K562 (cell line): ENCODE data around the gene MIDN. TPM values are rescaled to one million over a fixed set of nuclear protein-coding genes. Genes with fewer than 3 reads are reported as not detected.

Experiments used
- ADNP ChIP-seq: fragments of 200-800 bp; sonication (Bioruptor generic); IDR thresholded peaks from 2 replicates; pipeline ENCODE4 v1.6.1; 2016; ENCODE audit warnings: missing genetic modification characterization, missing compliant biosample characterization
- CREBBP ChIP-seq: IDR thresholded peaks from one replicate; pipeline ENCODE4 v1.6.1; 2012; ENCODE audit warnings: low read depth, mild to moderate bottlenecking, control low read depth, inconsistent platforms, low read length
- CXXC5 ChIP-seq: fragments of 250-450 bp; sonication (Bioruptor Pico); IDR thresholded peaks from 2 replicates; pipeline ENCODE4 v1.8.0; 2022; ENCODE audit warnings: inconsistent platforms, mild to moderate bottlenecking, moderate library complexity
- ETV5 ChIP-seq: sonication (generic); formaldehyde crosslinking; IDR thresholded peaks from 2 replicates; pipeline ENCODE4 v1.4.0; 2020; ENCODE audit warnings: low read depth, mild to moderate bottlenecking, missing genetic modification reagents
- GTF2E2 ChIP-seq: fragments of 200-800 bp; sonication (Bioruptor generic); IDR thresholded peaks from 2 replicates; pipeline ENCODE4 v1.6.1; 2016; ENCODE audit warnings: missing genetic modification characterization, missing compliant biosample characterization
- MIER1 ChIP-seq: fragments of 450-650 bp; IDR thresholded peaks from 2 replicates; pipeline ENCODE4 v1.6.1; 2016; ENCODE audit warnings: antibody characterized with exemption, mild to moderate bottlenecking, low read depth
- MYNN ChIP-seq, 2 experiments: sonication (generic); formaldehyde crosslinking in 1 of 2; IDR thresholded peaks; 2 replicates each; pipeline versions ENCODE4 v1.5.0 to v1.6.1; 2016 to 2020; ENCODE audit warnings: antibody characterized with exemption in 1 of 2, missing genetic modification reagents in 1 of 2
- POLR2AphosphoS2 ChIP-seq: IDR thresholded peaks from 2 replicates; pipeline ENCODE4 v1.6.1; 2012; ENCODE audit warnings: low read length, improper control_type of control experiment
- RBBP5 ChIP-seq: fragments of 200-600 bp; sonication (generic); IDR thresholded peaks from 2 replicates; pipeline ENCODE4 v1.6.1; 2012; ENCODE audit warnings: borderline replicate concordance, mild to moderate bottlenecking, low read length, control low read depth, inconsistent platforms; ENCODE audit not compliant: insufficient read depth, poor library complexity, severe bottlenecking
- SMAD3 ChIP-seq: fragments of 450-650 bp; formaldehyde crosslinking; conservative IDR thresholded peaks from 2 replicates; pipeline ENCODE4 v1.4.0; 2020; ENCODE audit warnings: mild to moderate bottlenecking
- TSC22D4 ChIP-seq: fragments of 450-650 bp; IDR thresholded peaks from 2 replicates; pipeline ENCODE4 v1.6.1; 2016; ENCODE audit warnings: missing genetic modification characterization, missing biosample characterization, control low read depth
- ZBTB12 ChIP-seq: fragments of 250-450 bp; sonication (Bioruptor Pico); IDR thresholded peaks from 2 replicates; pipeline ENCODE4 v1.4.0; 2020
- ZBTB26 ChIP-seq: fragments of 450-650 bp; formaldehyde crosslinking; IDR thresholded peaks from 2 replicates; pipeline ENCODE4 v1.4.0; 2022; ENCODE audit warnings: missing genetic modification characterization
- ZMIZ1 ChIP-seq, 2 experiments: fragments of 150-350 bp in 1 of 2; IDR thresholded peaks; 2 replicates each; pipeline ENCODE4 v1.6.1; 2012 to 2016; ENCODE audit warnings: low read depth in 2 of 2, low read length in 2 of 2, mild to moderate bottlenecking in 1 of 2, moderate library complexity in 1 of 2
- ZNF146 ChIP-seq: IDR thresholded peaks from one replicate; pipeline ENCODE4 v1.6.1; 2018; ENCODE audit warnings: missing compliant biosample characterization; ENCODE audit not compliant: unreplicated experiment
- ZNF263 ChIP-seq: sonication (generic); formaldehyde crosslinking; IDR thresholded peaks from 2 replicates; pipeline ENCODE4 v1.8.0; 2022; ENCODE audit warnings: mild to moderate bottlenecking, missing genetic modification reagents, borderline replicate concordance
- ZNF583 ChIP-seq: fragments of 250-450 bp; sonication (Bioruptor Pico); IDR thresholded peaks from 2 replicates; pipeline ENCODE4 v1.4.0; 2020
- ZNF592 ChIP-seq: fragments of 450-650 bp; IDR thresholded peaks from 2 replicates; pipeline ENCODE4 v1.6.1; 2017; ENCODE audit warnings: antibody characterized with exemption, mild to moderate bottlenecking
- polyA plus RNA-seq, 8 experiments: library from polyadenylated mRNA; depleted of rRNA in 4 of 8; stranded (reverse) in 5 of 8; unstranded in 3 of 8; fragments of >200 nt; fragmentation: Nextera tagmentation in 2 of 8; fragmentation: Illumina TruSeq in 1 of 8; extraction: Ambion mirVana in 2 of 8; extraction: Trizol in 1 of 8; gene quantifications; 2 replicates each; pipeline versions ENCODE4 v1.2.1 to v1.2.3, GENCODE V29; 2011 to 2014; ENCODE audit warnings: inconsistent platforms in 1 of 8, missing spikeins in 1 of 8
- total RNA-seq, 7 experiments: library from RNA; depleted of rRNA in 6 of 7; stranded (reverse); fragments of >200 nt in 6 of 7; fragmentation: Illumina TruSeq in 2 of 7; extraction: Trizol in 2 of 7; gene quantifications; 2 replicates each; pipeline versions ENCODE4 v1.2.1 to v1.2.3, GENCODE V29; 2011 to 2021; ENCODE audit warnings: low replicate concordance in 1 of 7

MIDN gene
- total and polyA plus RNA-seq, 9 of the 15 experiments (the other 6 are each of a cell fraction or from before 2014, with no cell fraction given), result 0.17 to 120 (median 10.1) TPM

- peak; percentile 56 for TF ChIP-seq RBBP5
- TF ChIP-seq ZNF146 (CRISPR knock-in tag), result no peak
- no peak for TF ChIP-seq POLR2AphosphoS2
- no peak for TF ChIP-seq GTF2E2 (tag)
- no peak for TF ChIP-seq ZNF263
- no peak for TF ChIP-seq CREBBP
- no peak for TF ChIP-seq ZBTB12
- no peak for TF ChIP-seq TSC22D4 (tag)
- no peak for TF ChIP-seq ZNF592
- no peak for TF ChIP-seq CXXC5
- no peak for TF ChIP-seq ZNF583 (CRISPR knock-in tag)
- TF ChIP-seq ZBTB26 (CRISPR knock-in tag), result no peak
- no peak for TF ChIP-seq ZMIZ1 (IDR thresholded peaks at IDR 0.05; ENCODE audit: low read depth in 2 of 2, low read length in 2 of 2)
- TF ChIP-seq ETV5 (CRISPR knock-in tag), result no peak
- TF ChIP-seq MIER1, result no peak
- TF ChIP-seq SMAD3 (CRISPR knock-in tag), result no peak
- TF ChIP-seq ADNP (tag), result no peak
- 0 out of 2 replicates have a peak, but pooled peaks have one; percentile 8 for TF ChIP-seq MYNN (IDR thresholded peaks at IDR 0.05)
- no peak for TF ChIP-seq MYNN (CRISPR knock-in tag; IDR thresholded peaks at IDR 0.05)
Measured at GRCh38 chr19:1265615-1266128, 17.3 kb downstream of the MIDN start (continued).
